Measurements from ENCODE around the gene ANXA1. TPM values are rescaled to one million over a fixed set of nuclear protein-coding genes. Genes with fewer than 3 reads are reported as not detected.

ANXA1 gene
- total RNA-seq, 1 donor from 2014 or later = 8.2 TPM

GRCh38 chr9:73137914-73138313 lies 13.8 kb upstream of the ANXA1 start:
- no peak for DNase-seq (ENCODE audit: low spot score in 2 of 2)

GRCh38 chr9:73138516-73138915 lies 13.1 kb upstream of the ANXA1 start:
- DNase-seq (ENCODE audit: low spot score in 2 of 2) = no peak

More at GRCh38 chr9:73137914-73138313, 13.8 kb upstream of the ANXA1 start:
- FAIRE-seq = no peak

GRCh38 chr9:73141282-73141681 lies 10.4 kb upstream of the ANXA1 start:
- no peak for FAIRE-seq

More at GRCh38 chr9:73138516-73138915, 13.1 kb upstream of the ANXA1 start:
- FAIRE-seq = no peak

GRCh38 chr9:73143711-73144328 lies 7.8 kb upstream of the ANXA1 start:
- DNase-seq (ENCODE audit: low spot score in 2 of 2) (no peak), FAIRE-seq (no peak)

More at GRCh38 chr9:73141282-73141681, 10.4 kb upstream of the ANXA1 start:
- DNase-seq (ENCODE audit: low spot score in 2 of 2) = no peak

- DNase-seq (ENCODE audit: low spot score in 2 of 2) (no peak), FAIRE-seq (no peak)
These were observed 5.4 kb upstream of the ANXA1 start for GRCh38 chr9:73146111-73146815.

- FAIRE-seq (no peak), DNase-seq (ENCODE audit: low spot score in 2 of 2) (no peak)
These were observed 3.2 kb upstream of the ANXA1 start for GRCh38 chr9:73148447-73148937.

GRCh38 chr9:73149371-73150067 lies 2.1 kb upstream of the ANXA1 start:
- DNase-seq (ENCODE audit: low spot score in 2 of 2) (peak in 1 of 2 donors; percentile 20), FAIRE-seq (no peak)

- FAIRE-seq = no peak
- no peak for DNase-seq (ENCODE audit: low spot score in 2 of 2)
These were observed 829 bp downstream of the ANXA1 start for GRCh38 chr9:73152543-73152844.

- FAIRE-seq (no peak), DNase-seq (ENCODE audit: low spot score in 2 of 2) (no peak)
These were observed 1.3 kb downstream of the ANXA1 start for GRCh38 chr9:73152953-73153352.

GRCh38 chr9:73153793-73154227 lies 2.1 kb downstream of the ANXA1 start:
- DNase-seq (ENCODE audit: low spot score in 2 of 2) (no peak), FAIRE-seq (no peak)

GRCh38 chr9:73154271-73154670 lies 2.6 kb downstream of the ANXA1 start:
- no peak for DNase-seq (ENCODE audit: low spot score in 2 of 2)
- FAIRE-seq = no peak

- FAIRE-seq = no peak
These were observed 3.1 kb downstream of the ANXA1 start for GRCh38 chr9:73154722-73155121.

GRCh38 chr9:73155377-73155776 lies 3.7 kb downstream of the ANXA1 start:
- DNase-seq (ENCODE audit: low spot score in 2 of 2) = no peak
- FAIRE-seq = no peak

More at GRCh38 chr9:73154722-73155121, 3.1 kb downstream of the ANXA1 start:
- no peak for DNase-seq (ENCODE audit: low spot score in 2 of 2)

- FAIRE-seq (peak; percentile 60), DNase-seq (ENCODE audit: low spot score in 2 of 2) (no peak)
These were observed 4.6 kb downstream of the ANXA1 start for GRCh38 chr9:73155968-73156864.

- FAIRE-seq (no peak), DNase-seq (ENCODE audit: low spot score in 2 of 2) (no peak)
These were observed 5.2 kb downstream of the ANXA1 start for GRCh38 chr9:73156865-73157187.

- FAIRE-seq (no peak), DNase-seq (ENCODE audit: low spot score in 2 of 2) (no peak)
These were observed 6.1 kb downstream of the ANXA1 start for GRCh38 chr9:73157811-73158210.

GRCh38 chr9:73158723-73159122 lies 7.1 kb downstream of the ANXA1 start:
- FAIRE-seq (no peak), DNase-seq (ENCODE audit: low spot score in 2 of 2) (no peak)

GRCh38 chr9:73160868-73161267 lies 9.2 kb downstream of the ANXA1 start:
- FAIRE-seq (no peak), DNase-seq (ENCODE audit: low spot score in 2 of 2) (no peak)

GRCh38 chr9:73162987-73163768 lies 11.5 kb downstream of the ANXA1 start:
- FAIRE-seq (no peak), DNase-seq (ENCODE audit: low spot score in 2 of 2) (no peak)

GRCh38 chr9:73165911-73166310 lies 14.2 kb downstream of the ANXA1 start:
- DNase-seq (ENCODE audit: low spot score in 2 of 2) (no peak), FAIRE-seq (no peak)

Measured in frontal cortex (tissue), 4 donors.